ENCODE results near the gene PCDHGA11.
"Not testable (repeated sequence)": the region's sequence is repeated elsewhere in the genome, so short reads cannot be mapped to it uniquely, and the experiment has no call there.

The PCDHGA11 gene

DNA sequence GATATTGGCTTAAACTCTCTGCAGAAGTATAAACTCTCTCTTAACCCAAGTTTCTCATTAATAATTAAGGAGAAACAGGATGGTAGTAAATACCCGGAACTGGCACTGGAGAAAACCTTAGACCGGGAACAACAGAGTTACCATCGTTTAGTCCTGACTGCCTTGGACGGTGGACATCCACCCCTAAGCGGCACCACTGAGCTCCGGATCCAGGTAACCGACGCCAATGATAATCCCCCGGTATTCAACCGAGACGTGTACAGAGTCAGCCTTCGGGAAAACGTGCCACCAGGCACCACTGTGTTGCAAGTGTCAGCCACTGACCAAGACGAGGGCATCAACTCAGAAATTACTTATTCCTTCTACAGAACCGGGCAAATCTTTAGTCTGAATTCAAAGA is 22.2 kb upstream of the PCDHGA11 start:
- DNase-seq (ENCODE audit: low read depth): no peak

DNA sequence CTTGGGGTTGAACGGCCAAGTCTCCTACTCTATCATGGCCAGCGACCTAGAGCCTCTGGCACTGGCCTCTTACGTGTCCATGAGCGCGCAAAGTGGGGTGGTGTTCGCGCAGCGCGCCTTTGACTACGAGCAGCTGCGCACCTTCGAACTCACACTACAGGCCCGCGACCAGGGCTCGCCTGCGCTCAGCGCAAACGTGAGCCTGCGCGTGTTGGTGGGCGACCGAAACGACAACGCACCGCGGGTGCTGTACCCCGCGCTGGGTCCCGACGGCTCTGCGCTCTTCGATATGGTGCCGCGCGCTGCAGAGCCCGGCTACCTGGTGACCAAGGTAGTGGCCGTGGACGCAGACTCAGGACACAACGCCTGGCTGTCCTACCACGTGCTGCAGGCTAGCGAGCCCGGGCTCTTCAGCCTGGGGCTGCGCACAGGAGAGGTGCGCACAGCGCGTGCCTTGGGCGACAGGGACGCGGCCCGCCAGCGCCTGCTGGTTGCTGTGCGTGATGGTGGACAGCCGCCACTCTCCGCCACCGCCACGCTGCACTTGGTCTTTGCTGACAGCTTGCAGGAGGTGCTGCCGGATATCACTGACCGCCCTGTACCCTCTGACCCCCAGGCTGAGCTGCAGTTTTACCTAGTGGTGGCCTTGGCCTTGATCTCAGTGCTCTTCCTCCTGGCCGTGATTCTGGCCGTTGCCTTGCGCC is 21.1 kb upstream of the PCDHGA11 start:
- DNase-seq (ENCODE audit: low read depth): no peak

DNA sequence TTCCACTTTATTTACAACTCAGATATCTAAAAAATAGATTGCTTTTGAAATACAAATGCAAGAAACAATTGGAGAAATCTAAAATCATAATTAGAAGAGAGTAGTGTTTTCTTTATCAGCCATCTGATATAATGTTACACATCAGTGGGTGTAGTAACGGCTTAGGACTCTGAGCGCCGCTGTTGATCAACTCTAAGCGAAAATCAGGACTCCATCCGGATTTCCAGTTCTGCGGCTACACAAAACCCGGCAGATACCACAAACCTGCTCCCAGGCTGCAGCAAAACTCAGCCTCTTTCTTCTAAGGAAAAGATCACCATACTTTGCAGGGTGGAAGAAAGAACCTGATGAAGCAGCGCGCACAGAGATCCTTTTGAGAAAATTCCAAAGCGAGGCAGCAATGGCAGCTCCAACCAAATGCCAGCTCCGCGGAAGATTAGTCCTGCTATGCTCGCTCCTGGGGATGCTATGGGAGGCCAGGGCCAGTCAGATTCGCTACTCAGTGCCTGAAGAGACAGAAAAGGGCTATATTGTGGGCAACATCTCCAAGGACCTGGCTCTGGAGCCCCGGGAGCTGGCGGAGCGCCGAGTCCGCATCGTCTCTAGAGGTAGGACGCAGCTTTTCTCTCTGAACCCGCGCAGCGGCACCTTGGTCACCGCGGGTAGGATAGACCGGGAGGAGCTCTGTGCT is 18.2 kb upstream of the PCDHGA11 start, which contains the start of gene PCDHGA9:
PCDHGA9 (plus strand) TSS at position 226 of the 691 bp plus-strand sequence; CDS start at position 401, 175 bp downstream.
- no peak for DNase-seq (ENCODE audit: low read depth)

DNA sequence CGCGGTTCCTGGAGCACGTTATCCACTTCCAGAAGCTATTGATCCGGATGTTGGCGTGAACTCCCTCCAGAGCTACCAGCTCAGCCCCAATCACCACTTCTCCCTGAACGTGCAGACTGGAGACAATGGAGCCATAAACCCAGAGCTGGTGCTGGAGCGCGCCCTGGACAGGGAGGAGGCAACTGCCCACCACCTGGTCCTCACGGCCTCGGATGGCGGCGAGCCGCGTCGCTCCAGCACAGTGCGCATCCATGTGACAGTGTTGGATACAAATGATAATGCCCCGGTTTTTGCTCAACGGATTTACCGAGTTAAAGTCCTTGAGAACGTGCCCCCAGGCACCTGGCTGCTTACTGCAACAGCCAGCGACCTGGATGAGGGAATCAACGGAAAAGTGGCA is 17.5 kb upstream of the PCDHGA11 start:
- DNase-seq (ENCODE audit: low read depth): no peak

DNA sequence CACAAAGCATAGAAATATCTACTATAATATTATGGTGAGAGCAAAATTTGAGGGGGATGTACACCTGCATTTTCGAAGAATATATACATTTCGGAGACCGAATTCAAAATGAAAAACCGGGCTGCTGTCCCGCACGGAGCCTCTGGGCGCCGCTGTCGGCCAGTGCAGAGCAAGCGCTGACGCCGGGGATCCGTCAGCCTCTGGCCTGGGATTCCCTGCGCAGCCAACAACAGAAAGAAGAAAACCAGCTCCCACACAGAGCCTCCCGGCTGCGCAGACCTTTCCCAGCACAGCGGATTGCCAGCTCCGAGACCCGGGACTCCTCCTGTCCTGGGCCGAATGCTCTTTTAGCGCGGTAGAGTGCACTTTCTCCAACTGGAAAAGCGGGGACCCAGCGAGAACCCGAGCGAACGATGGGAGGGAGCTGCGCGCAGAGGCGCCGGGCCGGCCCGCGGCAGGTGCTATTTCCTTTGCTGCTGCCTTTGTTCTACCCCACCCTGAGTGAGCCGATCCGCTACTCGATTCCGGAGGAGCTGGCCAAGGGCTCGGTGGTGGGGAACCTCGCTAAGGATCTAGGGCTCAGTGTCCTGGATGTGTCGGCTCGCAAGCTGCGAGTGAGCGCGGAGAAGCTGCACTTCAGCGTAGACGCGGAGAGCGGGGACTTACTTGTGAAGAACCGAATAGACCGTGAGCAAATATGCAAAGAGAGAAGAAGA is 12.9 kb upstream of the PCDHGA11 start, which contains the start of gene PCDHGB6:
PCDHGB6 (plus strand) TSS at position 232 of the 716 bp plus-strand sequence; CDS start at position 414, 182 bp downstream.
- DNase-seq (ENCODE audit: low read depth): not testable (repeated sequence)

DNA sequence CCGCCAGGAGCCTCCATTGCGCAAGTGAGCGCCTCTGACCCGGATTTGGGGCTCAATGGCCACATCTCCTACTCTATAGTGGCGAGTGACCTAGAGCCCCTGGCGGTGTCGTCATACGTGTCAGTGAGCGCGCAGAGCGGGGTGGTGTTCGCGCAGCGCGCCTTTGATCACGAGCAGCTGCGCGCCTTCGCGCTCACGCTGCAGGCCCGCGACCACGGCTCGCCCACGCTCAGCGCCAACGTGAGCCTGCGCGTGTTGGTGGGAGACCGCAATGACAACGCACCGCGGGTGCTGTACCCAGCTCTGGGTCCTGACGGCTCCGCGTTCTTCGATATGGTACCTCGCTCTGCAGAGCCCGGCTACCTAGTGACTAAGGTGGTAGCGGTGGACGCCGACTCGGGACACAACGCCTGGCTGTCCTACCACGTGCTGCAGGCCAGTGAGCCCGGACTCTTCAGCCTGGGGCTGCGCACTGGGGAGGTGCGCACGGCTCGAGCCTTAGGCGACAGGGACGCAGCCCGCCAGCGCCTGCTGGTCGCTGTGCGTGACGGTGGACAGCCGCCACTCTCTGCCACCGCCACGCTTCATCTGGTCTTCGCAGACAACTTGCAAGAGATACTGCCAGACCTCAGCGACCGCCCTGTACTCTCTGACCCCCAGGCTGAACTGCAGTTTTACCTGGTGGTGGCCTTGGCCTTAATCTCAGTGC is 11.1 kb upstream of the PCDHGA11 start:
- no peak for DNase-seq (ENCODE audit: low read depth)

DNA sequence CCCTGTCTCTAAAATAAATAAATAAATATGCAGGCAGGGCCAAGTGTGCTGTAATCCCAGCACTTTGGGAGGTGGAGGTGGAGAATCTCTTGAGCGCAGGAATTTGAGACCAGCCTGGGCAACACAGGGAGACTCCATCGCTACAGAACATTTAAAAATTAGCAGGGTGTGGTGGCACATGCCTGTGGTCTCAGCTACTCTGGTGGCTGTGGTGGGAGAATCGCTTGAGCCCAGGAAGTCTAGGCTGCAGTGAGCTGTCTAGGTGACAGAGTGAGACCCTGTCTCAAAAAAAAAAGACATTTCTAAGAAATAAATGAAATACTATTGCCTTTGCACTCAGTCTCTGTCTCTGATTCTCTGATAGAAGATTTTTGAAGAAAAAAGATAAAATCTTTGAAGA is 9.3 kb upstream of the PCDHGA11 start:
- DNase-seq (ENCODE audit: low read depth): no peak

DNA sequence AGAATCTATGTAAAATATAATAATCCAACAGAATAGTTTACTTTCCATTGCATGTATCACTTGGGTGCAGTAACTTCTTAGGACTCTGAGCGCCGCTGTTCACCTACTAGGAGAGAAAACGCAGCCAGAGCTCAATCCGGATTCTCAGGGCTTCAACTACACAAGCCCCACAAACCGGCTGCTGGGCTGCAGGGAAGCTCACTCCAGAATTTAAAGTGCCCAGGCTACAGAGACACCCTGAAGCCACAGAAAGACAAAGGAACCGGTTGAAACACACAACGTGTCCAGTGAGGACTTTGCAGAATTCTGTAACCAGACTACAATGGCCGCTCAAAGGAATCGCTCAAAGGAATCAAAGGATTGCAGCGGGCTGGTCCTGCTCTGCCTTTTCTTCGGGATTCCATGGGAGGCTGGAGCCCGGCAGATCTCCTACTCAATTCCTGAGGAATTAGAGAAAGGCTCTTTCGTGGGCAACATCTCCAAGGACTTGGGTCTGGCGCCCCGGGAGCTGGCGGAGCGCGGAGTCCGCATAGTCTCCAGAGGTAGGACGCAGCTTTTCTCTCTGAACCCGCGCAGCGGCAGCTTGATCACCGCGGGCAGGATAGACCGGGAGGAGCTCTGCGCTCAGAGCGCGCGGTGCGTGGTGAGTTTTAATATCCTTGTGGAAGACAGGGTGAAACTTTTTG is 7.9 kb upstream of the PCDHGA11 start, which contains the start of gene PCDHGA10:
PCDHGA10 (plus strand) TSS at position 134 of the 686 bp plus-strand sequence; CDS start at position 323, 189 bp downstream.
- DNase-seq (ENCODE audit: low read depth): no peak

DNA sequence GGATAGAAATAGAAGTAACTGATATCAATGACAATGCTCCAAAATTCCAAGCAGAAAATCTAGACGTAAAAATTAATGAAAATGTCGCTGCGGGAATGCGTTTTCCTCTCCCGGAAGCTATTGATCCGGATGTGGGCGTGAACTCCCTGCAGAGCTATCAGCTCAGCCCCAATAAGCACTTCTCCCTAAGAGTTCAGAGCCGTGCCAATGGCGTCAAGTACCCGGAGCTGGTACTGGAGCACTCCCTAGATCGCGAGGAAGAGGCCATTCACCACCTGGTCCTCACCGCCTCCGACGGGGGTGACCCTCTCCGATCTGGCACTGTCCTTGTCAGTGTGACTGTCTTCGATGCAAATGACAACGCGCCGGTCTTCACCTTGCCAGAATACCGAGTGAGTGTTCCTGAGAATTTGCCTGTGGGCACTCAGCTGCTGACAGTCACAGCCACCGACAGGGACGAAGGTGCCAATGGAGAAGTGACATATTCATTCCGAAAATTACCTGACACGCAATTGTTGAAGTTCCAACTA is 7.2 kb upstream of the PCDHGA11 start:
- no peak for DNase-seq (ENCODE audit: low read depth)

DNA sequence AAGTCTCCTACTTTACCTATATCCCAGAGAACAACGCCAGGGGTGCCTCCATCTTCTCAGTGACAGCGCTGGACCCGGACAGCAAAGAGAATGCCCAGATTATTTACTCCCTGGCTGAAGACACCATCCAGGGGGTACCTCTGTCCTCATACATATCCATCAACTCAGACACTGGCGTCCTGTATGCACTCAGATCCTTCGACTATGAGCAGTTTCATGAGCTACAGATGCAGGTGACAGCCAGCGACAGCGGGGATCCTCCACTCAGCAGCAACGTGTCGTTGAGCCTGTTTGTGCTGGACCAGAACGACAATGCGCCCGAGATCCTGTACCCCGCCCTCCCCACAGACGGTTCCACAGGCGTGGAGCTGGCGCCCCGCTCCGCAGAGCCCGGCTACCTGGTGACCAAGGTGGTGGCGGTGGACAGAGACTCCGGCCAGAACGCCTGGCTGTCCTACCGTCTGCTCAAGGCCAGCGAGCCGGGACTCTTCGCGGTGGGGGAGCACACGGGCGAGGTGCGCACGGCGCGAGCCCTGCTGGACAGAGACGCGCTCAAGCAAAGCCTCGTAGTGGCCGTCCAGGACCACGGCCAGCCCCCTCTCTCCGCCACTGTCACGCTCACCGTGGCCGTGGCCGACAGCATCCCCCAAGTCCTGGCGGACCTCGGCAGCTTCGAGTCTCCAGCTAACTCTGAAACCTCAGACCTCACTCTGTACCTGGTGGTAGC is 6.1 kb upstream of the PCDHGA11 start:
- DNase-seq (ENCODE audit: low read depth): not testable (repeated sequence)

DNA sequence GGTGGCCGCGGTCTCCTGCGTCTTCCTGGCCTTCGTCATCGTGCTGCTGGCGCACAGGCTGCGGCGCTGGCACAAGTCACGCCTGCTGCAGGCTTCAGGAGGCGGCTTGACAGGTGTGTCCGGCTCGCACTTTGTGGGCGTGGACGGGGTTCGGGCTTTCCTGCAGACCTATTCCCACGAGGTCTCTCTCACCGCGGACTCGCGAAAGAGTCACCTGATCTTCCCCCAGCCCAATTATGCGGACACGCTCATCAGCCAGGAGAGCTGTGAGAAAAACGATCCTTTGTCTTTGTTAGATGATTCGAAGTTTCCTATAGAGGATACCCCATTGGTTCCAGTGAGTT is 5.6 kb upstream of the PCDHGA11 start:
- not testable (repeated sequence) for DNase-seq (ENCODE audit: low read depth)

DNA sequence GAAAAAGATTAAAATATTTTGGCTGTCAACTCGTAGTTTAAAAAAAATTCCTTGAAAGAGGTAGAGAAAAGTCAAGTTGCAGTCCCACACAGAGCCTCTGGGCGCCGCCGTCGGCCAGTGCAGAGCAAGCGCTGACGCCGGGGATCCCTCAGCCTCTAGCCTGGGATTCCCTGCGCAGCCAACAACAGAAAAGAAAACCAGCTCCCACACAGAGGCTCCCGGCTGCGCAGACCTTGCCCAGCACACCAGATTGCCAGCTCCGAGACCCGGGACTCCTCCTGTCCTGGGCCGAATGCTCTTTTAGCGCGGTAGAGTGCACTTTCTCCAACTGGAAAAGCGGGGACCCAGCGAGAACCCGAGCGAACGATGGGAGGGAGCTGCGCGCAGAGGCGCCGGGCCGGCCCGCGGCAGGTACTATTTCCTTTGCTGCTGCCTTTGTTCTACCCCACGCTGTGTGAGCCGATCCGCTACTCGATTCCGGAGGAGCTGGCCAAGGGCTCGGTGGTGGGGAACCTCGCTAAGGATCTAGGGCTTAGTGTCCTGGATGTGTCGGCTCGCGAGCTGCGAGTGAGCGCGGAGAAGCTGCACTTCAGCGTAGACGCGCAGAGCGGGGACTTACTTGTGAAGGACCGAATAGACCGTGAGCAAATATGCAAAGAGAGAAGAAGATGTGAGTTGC is 3.2 kb upstream of the PCDHGA11 start, which contains the start of gene PCDHGB7:
PCDHGB7 (plus strand) TSS at position 184 of the 679 bp plus-strand sequence; CDS start at position 367, 183 bp downstream.
- not testable (repeated sequence) for DNase-seq (ENCODE audit: low read depth)

DNA sequence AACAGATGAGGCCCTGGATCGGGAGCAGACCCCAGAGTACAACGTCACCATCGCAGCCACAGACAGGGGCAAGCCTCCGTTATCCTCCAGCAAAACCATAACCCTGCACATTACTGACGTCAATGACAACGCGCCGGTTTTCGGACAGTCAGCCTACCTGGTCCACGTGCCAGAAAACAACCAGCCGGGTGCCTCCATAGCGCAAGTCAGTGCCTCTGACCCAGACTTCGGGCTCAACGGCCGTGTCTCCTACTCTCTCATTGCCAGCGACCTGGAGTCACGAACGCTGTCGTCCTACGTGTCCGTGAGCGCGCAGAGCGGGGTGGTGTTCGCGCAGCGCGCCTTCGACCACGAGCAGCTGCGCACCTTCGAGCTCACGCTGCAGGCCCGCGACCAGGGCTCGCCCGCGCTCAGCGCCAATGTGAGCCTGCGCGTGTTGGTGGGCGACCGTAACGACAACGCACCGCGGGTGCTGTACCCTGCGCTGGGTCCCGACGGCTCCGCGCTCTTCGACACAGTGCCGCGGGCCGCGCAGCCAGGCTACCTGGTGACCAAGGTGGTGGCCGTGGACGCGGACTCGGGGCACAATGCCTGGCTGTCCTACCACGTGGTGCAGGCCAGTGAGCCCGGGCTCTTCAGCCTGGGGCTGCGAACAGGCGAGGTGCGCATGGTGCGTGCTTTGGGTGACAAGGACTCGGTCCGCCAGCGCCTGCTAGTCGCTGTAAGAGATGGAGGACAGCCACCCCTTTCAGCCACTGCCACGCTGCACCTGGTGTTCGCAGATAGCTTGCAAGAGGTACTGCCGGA is 1.6 kb upstream of the PCDHGA11 start:
- DNase-seq (ENCODE audit: low read depth): no peak

DNA sequence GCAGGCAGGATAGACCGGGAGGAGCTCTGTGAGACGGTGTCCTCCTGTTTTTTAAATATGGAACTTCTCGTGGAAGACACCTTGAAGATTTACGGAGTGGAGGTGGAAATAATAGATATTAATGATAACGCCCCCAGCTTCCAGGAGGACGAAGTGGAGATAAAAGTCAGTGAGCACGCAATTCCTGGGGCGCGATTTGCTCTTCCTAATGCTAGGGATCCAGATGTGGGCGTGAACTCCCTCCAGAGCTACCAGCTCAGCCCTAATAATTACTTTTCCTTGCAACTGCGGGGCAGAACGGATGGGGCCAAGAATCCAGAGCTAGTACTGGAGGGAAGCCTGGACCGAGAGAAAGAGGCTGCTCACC is 621 bp downstream of the PCDHGA11 start:
- DNase-seq (ENCODE audit: low read depth): no peak

DNA sequence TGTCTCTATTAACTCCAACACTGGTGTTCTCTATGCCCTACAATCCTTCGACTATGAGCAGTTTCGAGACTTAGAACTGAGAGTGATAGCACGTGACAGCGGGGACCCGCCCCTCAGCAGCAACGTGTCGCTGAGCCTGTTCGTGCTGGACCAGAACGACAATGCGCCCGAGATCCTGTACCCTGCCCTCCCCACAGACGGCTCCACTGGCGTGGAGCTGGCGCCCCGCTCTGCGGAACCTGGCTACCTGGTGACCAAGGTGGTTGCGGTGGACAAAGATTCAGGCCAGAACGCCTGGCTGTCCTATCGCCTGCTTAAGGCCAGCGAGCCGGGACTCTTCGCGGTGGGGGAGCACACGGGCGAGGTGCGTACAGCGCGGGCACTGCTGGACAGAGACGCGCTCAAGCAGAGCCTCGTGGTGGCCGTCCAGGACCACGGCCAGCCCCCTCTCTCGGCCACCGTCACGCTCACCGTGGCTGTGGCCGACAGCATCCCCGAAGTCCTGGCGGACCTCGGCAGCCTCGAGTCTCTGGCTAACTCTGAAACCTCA is 2.0 kb downstream of the PCDHGA11 start:
- DNase-seq (ENCODE audit: low read depth): no peak

DNA sequence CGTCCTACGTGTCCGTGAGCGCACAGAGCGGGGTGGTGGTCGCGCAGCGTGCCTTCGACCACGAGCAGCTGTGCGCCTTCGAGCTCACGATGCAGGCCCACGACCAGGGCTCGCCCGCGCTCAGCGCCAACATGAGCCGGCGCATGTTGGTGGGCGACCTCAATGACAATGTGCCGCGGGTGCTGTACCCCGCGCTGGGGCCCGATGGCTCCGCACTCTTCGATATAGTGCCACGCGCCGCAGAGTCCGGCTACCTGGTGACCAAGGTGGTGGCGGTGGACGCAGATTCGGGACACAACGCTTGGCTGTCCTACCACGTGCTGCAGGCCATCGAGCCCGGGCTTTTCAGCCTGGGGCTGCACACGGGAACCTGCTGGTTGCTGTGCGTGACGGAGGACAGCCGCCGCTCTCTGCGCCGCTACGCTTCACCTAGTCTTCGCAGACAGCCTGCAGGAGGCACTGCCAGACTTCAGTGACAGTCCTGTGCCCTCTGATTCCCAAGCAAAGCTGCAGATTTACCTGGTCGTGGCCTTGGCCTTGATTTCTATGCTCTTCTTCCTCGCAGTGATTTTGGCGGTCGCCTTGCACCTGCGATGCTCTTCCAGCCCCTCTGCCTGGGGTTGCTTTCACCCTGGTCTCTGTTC is 7.1 kb downstream of the PCDHGA11 start:
- DNase-seq (ENCODE audit: low read depth): no peak

DNA sequence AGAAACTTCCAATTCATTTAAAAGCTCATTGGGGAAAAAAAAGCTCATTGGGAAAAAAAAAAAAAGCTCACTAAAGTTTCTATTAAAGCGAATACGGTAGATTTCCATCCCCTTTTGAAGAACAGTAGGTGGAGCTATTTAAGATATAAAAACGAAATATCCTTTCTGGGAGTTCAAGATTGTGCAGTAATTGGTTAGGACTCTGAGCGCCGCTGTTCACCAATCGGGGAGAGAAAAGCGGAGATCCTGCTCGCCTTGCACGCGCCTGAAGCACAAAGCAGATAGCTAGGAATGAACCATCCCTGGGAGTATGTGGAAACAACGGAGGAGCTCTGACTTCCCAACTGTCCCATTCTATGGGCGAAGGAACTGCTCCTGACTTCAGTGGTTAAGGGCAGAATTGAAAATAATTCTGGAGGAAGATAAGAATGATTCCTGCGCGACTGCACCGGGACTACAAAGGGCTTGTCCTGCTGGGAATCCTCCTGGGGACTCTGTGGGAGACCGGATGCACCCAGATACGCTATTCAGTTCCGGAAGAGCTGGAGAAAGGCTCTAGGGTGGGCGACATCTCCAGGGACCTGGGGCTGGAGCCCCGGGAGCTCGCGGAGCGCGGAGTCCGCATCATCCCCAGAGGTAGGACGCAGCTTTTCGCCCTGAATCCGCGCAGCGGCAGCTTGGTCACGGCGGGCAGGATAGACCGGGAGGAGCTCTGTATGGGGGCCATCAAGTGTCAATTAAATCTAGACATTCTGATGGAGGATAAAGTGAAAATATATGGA is 9.7 kb downstream of the PCDHGA11 start, which contains the start of gene PCDHGA12:
PCDHGA12 (plus strand) TSS at position 176 of the 782 bp plus-strand sequence; CDS start at position 429, 253 bp downstream.
- DNase-seq (ENCODE audit: low read depth): no peak

Measured in CMK (cell line).